Prostate gland (tissue), 2 donors: Measurements from ENCODE around the gene NOS1AP. TPM values are rescaled to one million over a fixed set of nuclear protein-coding genes. Genes with fewer than 3 reads are reported as not detected.

ENCODE experiments used
- DNase-seq: peaks from one replicate; pipeline ENCODE4 v3.0.0-alpha.2; 2019; ENCODE audit warnings: low spot score
- H3K27ac ChIP-seq, 2 donors: fragments of 200-600 bp; sonication (generic); 2 replicates each; pipeline ENCODE4 v1.5.1; 2017 to 2019
- H3K27me3 ChIP-seq: fragments of 200-600 bp; sonication (generic); replicated peaks from 2 replicates; pipeline ENCODE4 v1.5.1; 2019; ENCODE audit not compliant: insufficient read depth
- H3K36me3 ChIP-seq, 2 donors: fragments of 200-600 bp; sonication (generic); 1 replicate in 1 of 2; 2 replicates in 1 of 2; pipeline versions ENCODE4 v1.5.1 to v1.8.1; 2017 to 2019
- H3K4me1 ChIP-seq: fragments of 200-600 bp; sonication (generic); replicated peaks from 2 replicates; pipeline ENCODE4 v1.5.1; 2019
- H3K4me3 ChIP-seq, 2 donors: fragments of 200-600 bp; sonication (generic); 2 replicates each; pipeline ENCODE4 v1.5.1; 2017 to 2019
- H3K9me3 ChIP-seq: fragments of 200-600 bp; sonication (generic); 2 replicates; pipeline ENCODE4 v1.5.1; 2017
- CTCF ChIP-seq, 4 experiments: fragments of 200-600 bp in 2 of 4; fragments of 450-650 bp in 2 of 4; sonication (generic) in 2 of 4; IDR thresholded peaks; 1 replicate in 3 of 4; 2 replicates in 1 of 4; pipeline ENCODE4 v1.5.1; 2016 to 2019; ENCODE audit warnings: antibody characterized with exemption in 4 of 4, mild to moderate bottlenecking in 2 of 4, moderate library complexity in 2 of 4
- POLR2A ChIP-seq: fragments of 450-650 bp; IDR thresholded peaks from one replicate; pipeline ENCODE4 v1.6.1; 2016; ENCODE audit warnings: antibody characterized with exemption, mild to moderate bottlenecking
- POLR2AphosphoS5 ChIP-seq: sonication (generic); formaldehyde crosslinking; IDR thresholded peaks from one replicate; pipeline ENCODE4 v1.6.1; 2017; ENCODE audit warnings: antibody characterized with exemption
- WGBS: methylation state at CpG from one replicate; pipeline ENCODE4 v1.1.5; 2018; 5-methylcytosine and 5-hydroxymethylcytosine counted together
- intact Hi-C: fragments of 100-400 bp; cut with DNase I; formaldehyde crosslinking; loops from one replicate; pipeline ENCODE4 v1.14.2; 2022
- total RNA-seq, 2 donors: library from RNA; depleted of rRNA; stranded (reverse); fragments of >200 nt; gene quantifications; one replicate each; pipeline ENCODE4 v1.1.0, GENCODE V29; 2016

NOS1AP gene
- total RNA-seq = 10 to 100 TPM in 1 of 2 donors, 1 to 10 TPM in 1; 9.9 to 11.0 TPM

- no peaks in the 10 kb centered on the region for H3K4me1 ChIP-seq
- DNase-seq = peak; percentile 86
- H3K27me3 ChIP-seq = no peaks in the 10 kb centered on the region
- peak within 1 kb of the TSS; percentile 69 to 75 for H3K4me3 ChIP-seq
- H3K27ac ChIP-seq = peak within 1 kb of the TSS; percentile 52 to 78
- TF ChIP-seq POLR2A (peak; percentile 91), CTCF (IDR thresholded peaks at IDR 0.05) (no peak), POLR2AphosphoS5 (peak; percentile 14)
- 1% methylated on average over 72 of the region's 95 CpGs for WGBS
- intact Hi-C loops = no loop called here
- no peaks in the 10 kb centered on the region for H3K36me3 ChIP-seq
- no peaks in the 10 kb centered on the region for H3K9me3 ChIP-seq
Measured at GRCh38 chr1:162069334-162070093, at the start of gene NOS1AP. Gene NOS1AP, plus strand, starts transcription at chr1:162069691. Its CDS starts 487 bp downstream, at chr1:162070178.

DNA sequence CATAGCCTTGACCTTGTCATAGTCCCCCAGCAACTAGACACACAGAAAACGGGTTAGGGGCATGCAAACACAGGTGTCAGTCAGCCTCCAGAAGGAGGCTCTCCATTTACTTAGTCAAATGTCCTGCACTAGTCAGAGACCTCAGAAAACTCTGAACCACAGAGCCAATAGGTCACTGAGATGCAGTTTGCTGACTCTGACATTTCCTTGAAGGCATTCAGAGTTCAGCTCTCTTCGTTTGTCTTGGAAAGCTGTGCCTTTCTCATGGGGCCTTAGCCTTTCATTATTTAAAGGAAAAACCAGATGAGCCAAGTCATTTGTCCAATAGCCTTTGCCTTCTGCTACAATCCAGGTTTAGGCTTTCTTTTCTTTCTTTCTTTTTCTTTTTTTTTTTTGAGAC lies 49.3 kb upstream of the NOS1AP start:
- H3K4me3 ChIP-seq = no peak overlapping the region
- DNase-seq = no peak
- no peak overlapping the region for H3K27ac ChIP-seq
- TF ChIP-seq POLR2AphosphoS5 = no peak
- no peak for TF ChIP-seq CTCF (IDR thresholded peaks at IDR 0.05)
- TF ChIP-seq POLR2A = no peak
- H3K36me3 ChIP-seq = no peaks in the 10 kb centered on the region
- WGBS = 44% methylated on average over 2 of the region's 2 CpGs
- no peaks in the 10 kb centered on the region for H3K9me3 ChIP-seq
- H3K4me1 ChIP-seq = peaks cover 6% of the 10 kb centered on the region
- intact Hi-C loops = no loop called here
- H3K27me3 ChIP-seq = no peaks in the 10 kb centered on the region

GRCh38 chr1:162021124-162021523 lies 48.4 kb upstream of the NOS1AP start:
- intact Hi-C loops = no loop called here
- Histone ChIP-seq H3K4me1 (peaks cover 6% of the 10 kb centered on the region), H3K36me3 (no peaks in the 10 kb centered on the region), H3K27ac (peak overlapping the region; percentile 6 to 29), H3K27me3 (no peaks in the 10 kb centered on the region), H3K4me3 (no peak overlapping the region), H3K9me3 (no peaks in the 10 kb centered on the region)
- no peak for TF ChIP-seq CTCF (IDR thresholded peaks at IDR 0.05)
- TF ChIP-seq POLR2AphosphoS5 = no peak
- no peak for TF ChIP-seq POLR2A
- WGBS = 69% methylated on average over 4 of the region's 4 CpGs
- DNase-seq = no peak

GRCh38 chr1:162022626-162023025 lies 46.9 kb upstream of the NOS1AP start:
- peaks cover 6% of the 10 kb centered on the region for H3K4me1 ChIP-seq
- no peak for TF ChIP-seq CTCF (IDR thresholded peaks at IDR 0.05)
- TF ChIP-seq POLR2AphosphoS5 = no peak
- no peak for TF ChIP-seq POLR2A
- DNase-seq = no peak
- no peaks in the 10 kb centered on the region for H3K27me3 ChIP-seq
- H3K27ac ChIP-seq = no peak overlapping the region
- intact Hi-C loops = no loop called here
- no peaks in the 10 kb centered on the region for H3K9me3 ChIP-seq
- 81% methylated on average over 9 of the region's 9 CpGs for WGBS
- H3K36me3 ChIP-seq = no peaks in the 10 kb centered on the region
- no peak overlapping the region for H3K4me3 ChIP-seq

DNA sequence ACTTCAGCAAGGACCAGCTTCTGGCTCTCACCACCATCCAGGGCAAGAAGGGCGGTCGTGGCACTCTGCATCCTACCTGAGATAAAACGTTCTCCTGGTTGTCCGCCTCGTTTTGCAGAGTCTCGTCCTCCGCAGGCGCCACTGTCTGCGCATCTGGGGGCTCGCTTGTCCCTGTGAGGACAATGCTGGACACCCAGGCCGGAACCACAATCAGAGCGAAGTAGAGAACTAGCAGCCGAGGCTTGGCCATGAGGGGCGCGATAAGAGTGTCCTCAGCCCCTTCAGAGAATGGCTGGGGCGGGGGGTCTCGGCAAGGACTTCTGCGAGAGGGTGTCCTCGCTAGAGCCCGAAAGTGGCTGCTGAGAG lies 46.3 kb upstream of the NOS1AP start:
- H3K27ac ChIP-seq = peak overlapping the region; percentile 7 to 13
- TF ChIP-seq POLR2A = no peak
- TF ChIP-seq POLR2AphosphoS5 = no peak
- TF ChIP-seq CTCF (IDR thresholded peaks at IDR 0.05) = no peak
- peak overlapping the region; percentile 42 to 45 for H3K4me3 ChIP-seq
- H3K27me3 ChIP-seq = no peaks in the 10 kb centered on the region
- 47% methylated on average over 20 of the region's 20 CpGs for WGBS
- peaks cover 6% of the 10 kb centered on the region for H3K4me1 ChIP-seq
- no peak for DNase-seq
- intact Hi-C loops = no loop called here
- no peaks in the 10 kb centered on the region for H3K9me3 ChIP-seq
- H3K36me3 ChIP-seq = no peaks in the 10 kb centered on the region
